Measurements from ENCODE around the gene GOLIM4. TPM values are rescaled to one million over a fixed set of nuclear protein-coding genes. Genes with fewer than 3 reads are reported as not detected.
"Not testable (repeated sequence)": the region's sequence is repeated elsewhere in the genome, so short reads cannot be mapped to it uniquely, and the experiment has no call there.

The GOLIM4 gene
- total and polyA plus RNA-seq, 2 donors (not counting 1 experiment from before 2014, with no cell fraction given) = 46.2 to 77.3 TPM

DNA sequence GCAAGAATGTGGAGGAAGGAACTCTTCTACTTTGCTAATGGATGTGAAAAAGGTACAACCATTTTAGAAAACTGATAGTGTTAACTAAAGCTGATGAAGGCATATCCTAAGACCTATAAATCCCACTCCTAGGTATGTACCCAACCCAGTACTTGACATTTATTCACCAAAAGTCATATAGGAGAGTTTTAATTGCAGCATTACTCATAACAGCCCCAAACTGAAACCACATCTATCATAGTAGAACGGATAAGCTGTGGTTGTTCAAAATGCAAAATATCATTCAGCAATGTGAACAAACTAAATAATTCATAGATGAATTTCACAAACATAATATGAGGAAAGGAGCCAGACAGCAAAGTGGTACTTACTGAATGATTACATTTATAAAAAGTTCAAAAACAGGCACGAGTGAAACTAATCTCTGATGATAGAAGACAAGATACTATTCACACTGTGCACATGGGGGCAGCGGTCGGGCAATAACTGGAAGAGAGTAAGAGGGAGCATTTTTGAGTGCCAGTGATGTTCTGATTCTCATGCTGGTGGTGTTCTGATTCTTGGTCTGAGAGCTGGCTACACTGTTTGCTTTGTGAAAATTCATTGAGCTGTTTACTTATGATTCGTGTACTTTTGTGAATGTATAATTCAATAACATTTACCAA, 34.3 kb downstream of the GOLIM4 start:
- Histone ChIP-seq H3K27me3 (ENCODE audit: control insufficient read depth, insufficient read depth, low read length) (no peaks in the 10 kb centered on the region), H3K27ac (ENCODE audit: insufficient read depth, low read length) (no peak overlapping the region), H3K9me3 (ENCODE audit: control insufficient read depth, insufficient read depth, low read depth, low read length) (no peaks in the 10 kb centered on the region), H3K9ac (ENCODE audit: insufficient read depth, low read length) (no peak overlapping the region), H3K4me1 (ENCODE audit: control insufficient read depth, extremely low read depth, insufficient read depth, low read length) (no peaks in the 10 kb centered on the region), H3K4me2 (ENCODE audit: extremely low read depth, insufficient read depth, low read length) (peak overlapping the region; percentile 75), H3K79me2 (ENCODE audit: control insufficient read depth, insufficient read depth, low read length) (peaks cover 46% of the 10 kb centered on the region), H3K36me3 (ENCODE audit: control insufficient read depth, insufficient read depth, low read length) (no peaks in the 10 kb centered on the region), H3K4me3 (replicated peaks in 1 of 4; ENCODE audit: control extremely low read depth in 1 of 4, insufficient read depth in 1 of 4, low read depth in 3 of 4, low read length in 4 of 4) (peak overlapping the region in 1 of 4 experiments; percentile 10), H4K20me1 (ENCODE audit: control insufficient read depth, extremely low read depth, insufficient read depth, low read length) (no peaks in the 10 kb centered on the region), H2AFZ (ENCODE audit: low read length) (no peak overlapping the region)
- peak in 1 of 2 donors; percentile 30 for DNase-seq (ENCODE audit: low read depth in 2 of 2)
- no peak for TF ChIP-seq EZH2 (IDR thresholded peaks at IDR 0.05; ENCODE audit: low read length, missing control alignments)

DNA sequence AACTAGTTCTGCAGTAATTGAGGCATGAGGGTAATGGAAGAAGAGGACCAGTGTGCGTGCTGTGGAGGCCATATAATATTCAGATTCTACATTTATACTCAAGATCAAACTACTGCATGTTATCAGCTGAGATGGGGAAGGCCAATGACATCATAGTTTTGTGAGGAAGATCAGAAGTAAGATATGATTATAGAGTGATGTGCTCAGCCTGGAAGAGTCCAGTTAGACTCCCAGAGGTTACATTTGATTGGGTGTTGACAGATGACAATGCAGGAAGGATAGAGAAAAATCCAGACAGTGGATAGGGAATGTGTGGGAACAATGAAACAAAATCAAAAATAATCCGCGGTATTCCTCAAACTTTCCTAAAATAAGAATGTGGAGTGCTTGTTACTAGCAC, 35.4 kb downstream of the GOLIM4 start:
- DNase-seq (ENCODE audit: low read depth in 2 of 2) = no peak
- Histone ChIP-seq H3K27ac (ENCODE audit: insufficient read depth, low read length) (no peak overlapping the region), H3K27me3 (ENCODE audit: control insufficient read depth, insufficient read depth, low read length) (no peaks in the 10 kb centered on the region), H3K36me3 (ENCODE audit: control insufficient read depth, insufficient read depth, low read length) (no peaks in the 10 kb centered on the region), H3K4me1 (ENCODE audit: control insufficient read depth, extremely low read depth, insufficient read depth, low read length) (no peaks in the 10 kb centered on the region), H3K9ac (ENCODE audit: insufficient read depth, low read length) (no peak overlapping the region), H4K20me1 (ENCODE audit: control insufficient read depth, extremely low read depth, insufficient read depth, low read length) (no peaks in the 10 kb centered on the region), H2AFZ (ENCODE audit: low read length) (no peak overlapping the region), H3K4me2 (ENCODE audit: extremely low read depth, insufficient read depth, low read length) (no peak overlapping the region), H3K9me3 (ENCODE audit: control insufficient read depth, insufficient read depth, low read depth, low read length) (no peaks in the 10 kb centered on the region), H3K4me3 (replicated peaks in 1 of 4; ENCODE audit: control extremely low read depth in 1 of 4, insufficient read depth in 1 of 4, low read depth in 3 of 4, low read length in 4 of 4) (no peak overlapping the region), H3K79me2 (ENCODE audit: control insufficient read depth, insufficient read depth, low read length) (peaks cover 45% of the 10 kb centered on the region)
- TF ChIP-seq, protein P1, sequence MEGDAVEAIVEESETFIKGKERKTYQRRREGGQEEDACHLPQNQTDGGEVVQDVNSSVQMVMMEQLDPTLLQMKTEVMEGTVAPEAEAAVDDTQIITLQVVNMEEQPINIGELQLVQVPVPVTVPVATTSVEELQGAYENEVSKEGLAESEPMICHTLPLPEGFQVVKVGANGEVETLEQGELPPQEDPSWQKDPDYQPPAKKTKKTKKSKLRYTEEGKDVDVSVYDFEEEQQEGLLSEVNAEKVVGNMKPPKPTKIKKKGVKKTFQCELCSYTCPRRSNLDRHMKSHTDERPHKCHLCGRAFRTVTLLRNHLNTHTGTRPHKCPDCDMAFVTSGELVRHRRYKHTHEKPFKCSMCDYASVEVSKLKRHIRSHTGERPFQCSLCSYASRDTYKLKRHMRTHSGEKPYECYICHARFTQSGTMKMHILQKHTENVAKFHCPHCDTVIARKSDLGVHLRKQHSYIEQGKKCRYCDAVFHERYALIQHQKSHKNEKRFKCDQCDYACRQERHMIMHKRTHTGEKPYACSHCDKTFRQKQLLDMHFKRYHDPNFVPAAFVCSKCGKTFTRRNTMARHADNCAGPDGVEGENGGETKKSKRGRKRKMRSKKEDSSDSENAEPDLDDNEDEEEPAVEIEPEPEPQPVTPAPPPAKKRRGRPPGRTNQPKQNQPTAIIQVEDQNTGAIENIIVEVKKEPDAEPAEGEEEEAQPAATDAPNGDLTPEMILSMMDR (conservative IDR thresholded peaks at IDR 0.05 in 1 of 2, IDR thresholded peaks at IDR 0.05 in 1 of 2; ENCODE audit: low read depth in 1 of 2, low read length in 2 of 2) = no peak
- TF ChIP-seq EZH2 (IDR thresholded peaks at IDR 0.05; ENCODE audit: low read length, missing control alignments) = no peak

DNA sequence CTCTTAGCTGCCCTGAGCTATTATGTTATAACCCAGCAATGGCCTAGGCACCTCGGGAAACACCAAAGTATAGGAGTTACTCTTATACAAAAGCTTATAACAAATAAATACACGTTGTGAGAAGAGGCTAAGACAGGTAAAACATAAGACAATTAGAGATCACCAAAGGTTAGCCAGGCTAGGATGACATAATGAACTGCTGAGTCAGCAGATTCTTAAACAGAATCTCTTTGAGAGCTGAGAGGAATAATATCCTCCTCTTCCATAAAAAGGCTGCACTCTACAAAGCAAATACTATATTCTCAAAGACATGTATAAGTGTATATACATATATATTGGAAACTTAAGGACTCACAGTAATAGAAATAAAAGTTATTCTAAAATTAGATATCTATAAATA, 37.2 kb downstream of the GOLIM4 start:
- H3K79me2 ChIP-seq (ENCODE audit: control insufficient read depth, insufficient read depth, low read length) = peaks cover 49% of the 10 kb centered on the region
- no peaks in the 10 kb centered on the region for H3K4me1 ChIP-seq (ENCODE audit: control insufficient read depth, extremely low read depth, insufficient read depth, low read length)
- no peaks in the 10 kb centered on the region for H4K20me1 ChIP-seq (ENCODE audit: control insufficient read depth, extremely low read depth, insufficient read depth, low read length)
- H2AFZ ChIP-seq (ENCODE audit: low read length) = no peak overlapping the region
- H3K4me2 ChIP-seq (ENCODE audit: extremely low read depth, insufficient read depth, low read length) = no peak overlapping the region
- TF ChIP-seq, protein P1 (conservative IDR thresholded peaks at IDR 0.05 in 1 of 2, IDR thresholded peaks at IDR 0.05 in 1 of 2; ENCODE audit: low read depth in 1 of 2, low read length in 2 of 2) = no peak
- no peak for TF ChIP-seq EZH2 (IDR thresholded peaks at IDR 0.05; ENCODE audit: low read length, missing control alignments)
- no peaks in the 10 kb centered on the region for H3K9me3 ChIP-seq (ENCODE audit: control insufficient read depth, insufficient read depth, low read depth, low read length)
- no peak overlapping the region for H3K4me3 ChIP-seq (replicated peaks in 1 of 4; ENCODE audit: control extremely low read depth in 1 of 4, insufficient read depth in 1 of 4, low read depth in 3 of 4, low read length in 4 of 4)
- no peaks in the 10 kb centered on the region for H3K27me3 ChIP-seq (ENCODE audit: control insufficient read depth, insufficient read depth, low read length)
- no peak overlapping the region for H3K27ac ChIP-seq (ENCODE audit: insufficient read depth, low read length)
- H3K36me3 ChIP-seq (ENCODE audit: control insufficient read depth, insufficient read depth, low read length) = no peaks in the 10 kb centered on the region
- no peak for DNase-seq (ENCODE audit: low read depth in 2 of 2)
- no peak overlapping the region for H3K9ac ChIP-seq (ENCODE audit: insufficient read depth, low read length)

DNA sequence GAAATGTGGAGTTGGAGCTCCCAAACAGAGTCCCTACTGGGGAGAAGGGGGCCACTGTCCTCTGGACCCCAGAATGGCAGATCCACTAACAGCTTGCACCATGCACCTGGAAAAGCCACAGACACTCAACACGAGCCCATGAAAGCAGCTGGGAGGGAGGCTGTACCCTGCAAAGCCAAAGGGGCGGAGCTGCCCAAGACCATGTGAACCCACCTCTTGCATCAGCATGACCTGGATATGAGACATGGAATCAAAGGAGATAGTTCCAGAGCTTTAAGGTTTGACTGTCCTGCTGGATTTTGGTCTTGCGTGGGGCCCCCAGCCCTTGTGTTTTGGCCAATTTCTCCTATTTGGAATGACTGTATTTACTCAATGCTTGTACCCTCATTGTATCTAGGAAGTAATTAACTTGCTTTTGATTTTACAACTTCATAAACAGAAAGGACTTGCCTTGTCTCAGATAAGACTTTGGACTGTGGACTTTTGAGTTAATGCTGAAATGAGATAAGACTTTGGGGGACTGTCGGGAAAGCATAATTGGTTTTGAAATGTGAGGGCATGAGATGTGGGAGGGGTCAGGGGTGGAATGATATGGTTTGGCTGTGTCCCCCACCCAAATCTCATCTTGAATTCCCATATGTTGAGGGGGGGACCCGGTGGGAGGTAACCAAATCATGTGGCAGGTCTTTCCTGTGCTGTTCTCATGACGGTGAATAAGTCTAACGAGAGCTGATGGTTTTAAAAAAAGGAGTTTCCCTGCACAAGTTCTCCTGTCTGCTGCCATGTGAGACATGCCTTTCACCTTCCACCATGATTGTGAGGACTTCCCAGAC, 39.1 kb downstream of the GOLIM4 start:
- not testable (repeated sequence) for H3K9ac ChIP-seq (ENCODE audit: insufficient read depth, low read length); H4K20me1 ChIP-seq (ENCODE audit: control insufficient read depth, extremely low read depth, insufficient read depth, low read length)
- peaks cover 54% of the 10 kb centered on the region for H3K79me2 ChIP-seq (ENCODE audit: control insufficient read depth, insufficient read depth, low read length)

More for the DNA sequence above, 39.1 kb downstream of the GOLIM4 start:
- H3K27me3 ChIP-seq (ENCODE audit: control insufficient read depth, insufficient read depth, low read length); H3K4me1 ChIP-seq (ENCODE audit: control insufficient read depth, extremely low read depth, insufficient read depth, low read length); H3K27ac ChIP-seq (ENCODE audit: insufficient read depth, low read length); H3K4me2 ChIP-seq (ENCODE audit: extremely low read depth, insufficient read depth, low read length); H2AFZ ChIP-seq (ENCODE audit: low read length); H3K9me3 ChIP-seq (ENCODE audit: control insufficient read depth, insufficient read depth, low read depth, low read length); DNase-seq (ENCODE audit: low read depth in 2 of 2); H3K36me3 ChIP-seq (ENCODE audit: control insufficient read depth, insufficient read depth, low read length); H3K4me3 ChIP-seq (replicated peaks in 1 of 4; ENCODE audit: control extremely low read depth in 1 of 4, insufficient read depth in 1 of 4, low read depth in 3 of 4, low read length in 4 of 4): not testable (repeated sequence)
